Effector memory CD4-positive, alpha-beta T cell (primary cell): Measurements from ENCODE around the gene CNOT8.
A peak's percentile ranks its signal among the peaks of the same experiment; 100 is the strongest.

ENCODE experiments used
- DNase-seq, 3 donors: peaks; one replicate each; pipeline ENCODE4 v3.0.0-alpha.2; 2020
- H3K27ac ChIP-seq: 2 replicates; pipeline ENCODE4 v1.7.0; 2013; ENCODE audit warnings: mild to moderate bottlenecking, low read length, moderate library complexity; ENCODE audit not compliant: insufficient read depth, poor library complexity, severe bottlenecking
- H3K27me3 ChIP-seq: replicated peaks from 2 replicates; pipeline ENCODE4 v1.7.0; 2013; ENCODE audit warnings: mild to moderate bottlenecking, low read length; ENCODE audit not compliant: insufficient read depth, control insufficient read depth, poor library complexity, severe bottlenecking
- H3K36me3 ChIP-seq: 2 replicates; pipeline ENCODE4 v1.7.0; 2013; ENCODE audit warnings: mild to moderate bottlenecking, low read length, moderate library complexity; ENCODE audit not compliant: control insufficient read depth, insufficient read depth
- H3K4me1 ChIP-seq: 2 replicates; pipeline ENCODE4 v1.7.0; 2013; ENCODE audit warnings: low read length, mild to moderate bottlenecking; ENCODE audit not compliant: control insufficient read depth, insufficient read depth, poor library complexity, severe bottlenecking
- H3K4me3 ChIP-seq: 2 replicates; pipeline ENCODE4 v1.7.0; 2013; ENCODE audit warnings: low read length, low read depth, mild to moderate bottlenecking; ENCODE audit not compliant: insufficient read depth, poor library complexity, severe bottlenecking
- H3K9me3 ChIP-seq: 2 replicates; pipeline ENCODE4 v1.7.0; 2013; ENCODE audit warnings: mild to moderate bottlenecking, low read length, moderate library complexity; ENCODE audit not compliant: control insufficient read depth
- total RNA-seq, 3 donors: gene quantifications; one replicate each; lab custom pipeline; 2026; lab: John Stamatoyannopoulos, UW

Gene CNOT8
- total RNA-seq, result 94.1 to 123 (median 121) reads per million in 3 donors

DNA sequence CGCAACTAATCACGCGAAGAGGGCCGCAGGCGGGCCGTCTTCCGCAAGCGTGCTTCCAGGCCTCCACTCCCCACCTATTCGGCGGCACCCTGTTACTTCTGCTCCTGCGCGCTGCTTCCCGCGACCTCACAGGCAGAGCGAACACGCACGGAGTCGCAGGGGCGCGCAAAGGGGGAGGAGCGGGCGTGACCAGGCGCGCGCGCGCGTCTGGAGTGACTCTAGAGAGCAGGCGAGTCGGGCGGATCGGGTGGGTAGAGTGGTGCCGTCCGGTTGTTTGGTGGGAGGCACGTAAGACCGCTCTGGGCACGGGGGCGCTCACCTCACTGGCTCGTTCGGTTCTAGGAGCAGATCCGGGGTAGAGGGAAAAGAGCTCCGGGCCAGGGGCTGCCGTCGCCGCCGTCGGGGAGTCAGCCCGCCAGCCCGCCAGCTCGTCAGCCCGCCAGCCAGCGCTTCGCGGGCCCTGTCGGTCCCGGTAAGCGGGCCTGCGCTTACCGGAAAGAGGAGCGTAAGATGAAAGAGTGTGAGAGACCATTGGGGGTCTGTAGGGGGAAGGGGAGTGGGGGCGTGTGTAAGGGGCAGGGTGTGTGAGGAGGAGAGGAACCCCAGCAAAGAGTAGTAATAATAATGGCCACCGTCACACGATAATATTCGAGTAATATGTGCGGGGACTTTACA lies at the start of gene CNOT8:
TSS of gene CNOT8 (plus strand) at position 331 of the 675 bp plus-strand sequence. CDS start 4,652 bp downstream, outside the sequence.
- Histone ChIP-seq H3K27me3 (no peaks in the 10 kb centered on the region), H3K4me3 (peak within 1 kb of the TSS; percentile 84), H3K36me3 (peaks cover 8% of the 10 kb centered on the region), H3K9me3 (no peaks in the 10 kb centered on the region), H3K27ac (peak within 1 kb of the TSS; percentile 98), H3K4me1 (peaks cover 22% of the 10 kb centered on the region)
- peak; percentile 92 to 97 (median 92) for DNase-seq

- Histone ChIP-seq H3K27me3 (no peaks in the 10 kb centered on the region), H3K4me3 (no peak overlapping the region), H3K27ac (no peak overlapping the region), H3K4me1 (peaks cover 8% of the 10 kb centered on the region), H3K36me3 (peaks cover 50% of the 10 kb centered on the region), H3K9me3 (no peaks in the 10 kb centered on the region)
- no peak for DNase-seq
Observed at GRCh38 chr5:154811239-154811638, 47.2 kb upstream of the CNOT8 start.

DNA sequence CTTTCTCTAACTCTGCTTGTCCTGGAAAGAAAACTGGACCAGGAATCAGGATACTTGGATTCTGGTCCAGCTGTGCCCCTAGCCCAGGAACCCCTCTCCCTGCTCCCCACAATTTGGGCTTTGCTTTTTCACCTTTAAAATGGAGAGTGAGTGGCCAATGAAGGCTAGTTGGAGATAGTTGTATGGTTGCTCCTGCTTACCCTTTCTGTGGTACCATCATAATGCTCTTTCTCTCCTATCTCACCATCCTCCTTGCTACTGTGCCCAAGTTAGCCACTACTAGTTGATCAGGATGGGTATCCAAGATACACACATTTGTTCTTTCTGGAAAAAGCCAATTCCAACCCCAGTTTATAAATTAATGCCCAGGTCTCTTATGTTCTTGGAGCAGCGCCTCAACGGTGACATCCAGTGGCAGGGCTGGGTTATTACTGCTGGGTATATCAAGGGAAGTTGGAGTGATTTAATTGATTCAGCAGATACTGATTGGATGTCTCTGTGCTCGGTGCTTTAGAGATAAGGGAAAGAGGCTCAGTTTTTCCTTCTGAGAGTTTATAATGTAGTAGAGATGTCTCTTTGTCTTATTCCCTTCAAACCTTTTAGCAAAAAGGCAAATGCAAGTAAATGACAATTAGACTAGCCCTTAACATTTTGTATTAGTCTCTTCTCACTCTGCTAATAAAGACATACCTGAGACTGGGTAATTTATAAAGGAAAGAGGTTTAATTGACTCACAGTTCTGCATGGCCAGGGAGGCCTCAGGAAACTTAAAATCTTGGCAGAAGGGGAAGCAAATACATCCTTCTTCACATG lies 46.6 kb upstream of the CNOT8 start:
- Histone ChIP-seq H3K27ac (no peak overlapping the region), H3K4me1 (peaks cover 8% of the 10 kb centered on the region), H3K9me3 (no peaks in the 10 kb centered on the region), H3K27me3 (no peaks in the 10 kb centered on the region), H3K36me3 (peaks cover 51% of the 10 kb centered on the region), H3K4me3 (no peak overlapping the region)
- peak; percentile 16 to 45 (median 19) for DNase-seq

GRCh38 chr5:154813158-154813557 lies 45.3 kb upstream of the CNOT8 start:
- H3K9me3 ChIP-seq, result no peaks in the 10 kb centered on the region
- peaks cover 8% of the 10 kb centered on the region for H3K4me1 ChIP-seq
- H3K4me3 ChIP-seq, result no peak overlapping the region
- no peak for DNase-seq
- peak overlapping the region; percentile 9 for H3K27ac ChIP-seq
- H3K27me3 ChIP-seq, result no peaks in the 10 kb centered on the region
- H3K36me3 ChIP-seq, result peaks cover 57% of the 10 kb centered on the region

GRCh38 chr5:154813736-154814135 lies 44.7 kb upstream of the CNOT8 start:
- Histone ChIP-seq H3K36me3 (peaks cover 52% of the 10 kb centered on the region), H3K4me1 (peaks cover 8% of the 10 kb centered on the region), H3K27ac (no peak overlapping the region), H3K9me3 (no peaks in the 10 kb centered on the region), H3K4me3 (no peak overlapping the region), H3K27me3 (no peaks in the 10 kb centered on the region)
- no peak for DNase-seq

GRCh38 chr5:154815025-154815424 lies 43.4 kb upstream of the CNOT8 start:
- Histone ChIP-seq H3K27me3 (no peaks in the 10 kb centered on the region), H3K27ac (no peak overlapping the region), H3K4me1 (peaks cover 8% of the 10 kb centered on the region), H3K36me3 (peaks cover 48% of the 10 kb centered on the region), H3K4me3 (no peak overlapping the region), H3K9me3 (no peaks in the 10 kb centered on the region)
- no peak for DNase-seq

- peaks cover 48% of the 10 kb centered on the region for H3K36me3 ChIP-seq
- H3K27ac ChIP-seq, result no peak overlapping the region
- no peak for DNase-seq
- H3K9me3 ChIP-seq, result no peaks in the 10 kb centered on the region
- H3K4me1 ChIP-seq, result peaks cover 8% of the 10 kb centered on the region
- H3K27me3 ChIP-seq, result no peaks in the 10 kb centered on the region
- no peak overlapping the region for H3K4me3 ChIP-seq
Observed at GRCh38 chr5:154815684-154816247, 42.7 kb upstream of the CNOT8 start.

- Histone ChIP-seq H3K4me1 (peaks cover 8% of the 10 kb centered on the region), H3K27ac (no peak overlapping the region)
- DNase-seq, result no peak
Observed at GRCh38 chr5:154816891-154817492, 41.4 kb upstream of the CNOT8 start.

GRCh38 chr5:154817815-154818214 lies 40.6 kb upstream of the CNOT8 start:
- Histone ChIP-seq H3K36me3 (peaks cover 39% of the 10 kb centered on the region), H3K9me3 (no peaks in the 10 kb centered on the region), H3K4me1 (peaks cover 8% of the 10 kb centered on the region), H3K4me3 (no peak overlapping the region), H3K27me3 (no peaks in the 10 kb centered on the region), H3K27ac (no peak overlapping the region)
- DNase-seq, result no peak

More at GRCh38 chr5:154816891-154817492, 41.4 kb upstream of the CNOT8 start:
- Histone ChIP-seq H3K36me3 (peaks cover 41% of the 10 kb centered on the region), H3K27me3 (no peaks in the 10 kb centered on the region), H3K4me3 (no peak overlapping the region), H3K9me3 (no peaks in the 10 kb centered on the region)
